ENCODE results near the gene SMYD4.
A peak's percentile ranks its signal among the peaks of the same experiment; 100 is the strongest.

Gene SMYD4

GRCh38 chr17:1736348-1737281 lies 93.1 kb downstream of the SMYD4 start:
- Histone ChIP-seq H3F3A (ENCODE audit: control insufficient read depth, insufficient read depth) (peaks cover 20% of the 10 kb centered on the region), H4K20me1 (ENCODE audit: control insufficient read depth, insufficient read depth, low read depth, low read length) (no peaks in the 10 kb centered on the region), H3K9me3 (ENCODE audit: control insufficient read depth, insufficient read depth, low read length) (no peaks in the 10 kb centered on the region), H3K36me3 (ENCODE audit: control insufficient read depth, low read length) (peaks cover 37% of the 10 kb centered on the region), H3K4me1 (ENCODE audit: control insufficient read depth, low read length) (peaks cover 56% of the 10 kb centered on the region), H3K27ac (ENCODE audit: low read depth, low read length) (peak overlapping the region; percentile 99), H3K4me3 (ENCODE audit: low read length) (peak overlapping the region; percentile 77), H3K27me3 (ENCODE audit: control insufficient read depth, low read length) (no peaks in the 10 kb centered on the region), H3K9me2 (replicated peaks; ENCODE audit: control insufficient read depth, low read length) (no peaks in the 10 kb centered on the region), H3K4me2 (ENCODE audit: low read length) (peak overlapping the region; percentile 98), H3K79me2 (ENCODE audit: control insufficient read depth, low read length) (peaks cover 13% of the 10 kb centered on the region)
- no peak for TF ChIP-seq CTCF (IDR thresholded peaks at IDR 0.05; ENCODE audit: low read depth, low read length, poor library complexity, severe bottlenecking)
- no peak for TF ChIP-seq EZH2phosphoT487 (IDR thresholded peaks at IDR 0.05; ENCODE audit: borderline replicate concordance, low read length)

GRCh38 chr17:1735834-1736347 lies 93.8 kb downstream of the SMYD4 start:
- peaks cover 18% of the 10 kb centered on the region for H3K79me2 ChIP-seq (ENCODE audit: control insufficient read depth, low read length)
- no peaks in the 10 kb centered on the region for H4K20me1 ChIP-seq (ENCODE audit: control insufficient read depth, insufficient read depth, low read depth, low read length)
- peaks cover 20% of the 10 kb centered on the region for H3F3A ChIP-seq (ENCODE audit: control insufficient read depth, insufficient read depth)
- H3K4me1 ChIP-seq (ENCODE audit: control insufficient read depth, low read length): peaks cover 63% of the 10 kb centered on the region
- peak overlapping the region; percentile 98 for H3K4me2 ChIP-seq (ENCODE audit: low read length)
- no peaks in the 10 kb centered on the region for H3K9me3 ChIP-seq (ENCODE audit: control insufficient read depth, insufficient read depth, low read length)
- no peak for TF ChIP-seq CTCF (IDR thresholded peaks at IDR 0.05; ENCODE audit: low read depth, low read length, poor library complexity, severe bottlenecking)
- TF ChIP-seq EZH2phosphoT487 (IDR thresholded peaks at IDR 0.05; ENCODE audit: borderline replicate concordance, low read length): no peak
- H3K36me3 ChIP-seq (ENCODE audit: control insufficient read depth, low read length): peaks cover 42% of the 10 kb centered on the region
- peak overlapping the region; percentile 99 for H3K27ac ChIP-seq (ENCODE audit: low read depth, low read length)
- no peaks in the 10 kb centered on the region for H3K27me3 ChIP-seq (ENCODE audit: control insufficient read depth, low read length)
- H3K4me3 ChIP-seq (ENCODE audit: low read length): peak overlapping the region; percentile 77
- H3K9me2 ChIP-seq (replicated peaks; ENCODE audit: control insufficient read depth, low read length): no peaks in the 10 kb centered on the region

GRCh38 chr17:1735418-1735817 lies 94.3 kb downstream of the SMYD4 start:
- H3K4me2 ChIP-seq (ENCODE audit: low read length): peak overlapping the region; percentile 98
- peak overlapping the region; percentile 99 for H3K27ac ChIP-seq (ENCODE audit: low read depth, low read length)
- H3K4me3 ChIP-seq (ENCODE audit: low read length): peak overlapping the region; percentile 77
- H3K9me3 ChIP-seq (ENCODE audit: control insufficient read depth, insufficient read depth, low read length): no peaks in the 10 kb centered on the region
- H3K36me3 ChIP-seq (ENCODE audit: control insufficient read depth, low read length): peaks cover 47% of the 10 kb centered on the region
- no peaks in the 10 kb centered on the region for H3K9me2 ChIP-seq (replicated peaks; ENCODE audit: control insufficient read depth, low read length)
- peaks cover 68% of the 10 kb centered on the region for H3K4me1 ChIP-seq (ENCODE audit: control insufficient read depth, low read length)
- peaks cover 20% of the 10 kb centered on the region for H3F3A ChIP-seq (ENCODE audit: control insufficient read depth, insufficient read depth)
- H4K20me1 ChIP-seq (ENCODE audit: control insufficient read depth, insufficient read depth, low read depth, low read length): no peaks in the 10 kb centered on the region
- TF ChIP-seq EZH2phosphoT487 (IDR thresholded peaks at IDR 0.05; ENCODE audit: borderline replicate concordance, low read length): no peak
- no peaks in the 10 kb centered on the region for H3K27me3 ChIP-seq (ENCODE audit: control insufficient read depth, low read length)
- H3K79me2 ChIP-seq (ENCODE audit: control insufficient read depth, low read length): peaks cover 22% of the 10 kb centered on the region

GRCh38 chr17:1733759-1734158 lies 95.9 kb downstream of the SMYD4 start:
- Histone ChIP-seq H3K9me3 (ENCODE audit: control insufficient read depth, insufficient read depth, low read length) (no peaks in the 10 kb centered on the region), H3K4me1 (ENCODE audit: control insufficient read depth, low read length) (peaks cover 85% of the 10 kb centered on the region), H3K36me3 (ENCODE audit: control insufficient read depth, low read length) (peaks cover 55% of the 10 kb centered on the region), H3F3A (ENCODE audit: control insufficient read depth, insufficient read depth) (peaks cover 23% of the 10 kb centered on the region), H3K79me2 (ENCODE audit: control insufficient read depth, low read length) (peaks cover 39% of the 10 kb centered on the region), H3K4me3 (ENCODE audit: low read length) (peak overlapping the region; percentile 77), H3K27me3 (ENCODE audit: control insufficient read depth, low read length) (no peaks in the 10 kb centered on the region), H3K4me2 (ENCODE audit: low read length) (peak overlapping the region; percentile 98), H3K27ac (ENCODE audit: low read depth, low read length) (peak overlapping the region; percentile 99), H4K20me1 (ENCODE audit: control insufficient read depth, insufficient read depth, low read depth, low read length) (no peaks in the 10 kb centered on the region), H3K9me2 (replicated peaks; ENCODE audit: control insufficient read depth, low read length) (no peaks in the 10 kb centered on the region)
- TF ChIP-seq EZH2phosphoT487 (IDR thresholded peaks at IDR 0.05; ENCODE audit: borderline replicate concordance, low read length) (no peak), CTCF (IDR thresholded peaks at IDR 0.05; ENCODE audit: low read depth, low read length, poor library complexity, severe bottlenecking) (no peak)

Data from DOHH2 (cell line).